ENCODE measurements around the gene BRSK1. TPM values are rescaled to one million over a fixed set of nuclear protein-coding genes. Genes with fewer than 3 reads are reported as not detected.

BRSK1 gene
- polyA plus RNA-seq, 2 of the 4 experiments (the other 2 are of a cell fraction) = 5.4 to 6.6 TPM

GRCh38 chr19:55275851-55276719, 7.7 kb upstream of the BRSK1 start:
- ATAC-seq = no peak
- no peak overlapping the region for H3K4me3 ChIP-seq
- no peak overlapping the region for H3K27ac ChIP-seq
- H3K4me2 ChIP-seq = no peak overlapping the region
- TF ChIP-seq ZNF302 (CRISPR knock-in tag; IDR thresholded peaks at IDR 0.05) = no peak
- no peak for TF ChIP-seq ZSCAN20 (CRISPR knock-in tag; IDR thresholded peaks at IDR 0.05)
- no peak for TF ChIP-seq RNF2 (IDR thresholded peaks at IDR 0.05; ENCODE audit: borderline replicate concordance, low read depth)
- TF ChIP-seq, protein P1, sequence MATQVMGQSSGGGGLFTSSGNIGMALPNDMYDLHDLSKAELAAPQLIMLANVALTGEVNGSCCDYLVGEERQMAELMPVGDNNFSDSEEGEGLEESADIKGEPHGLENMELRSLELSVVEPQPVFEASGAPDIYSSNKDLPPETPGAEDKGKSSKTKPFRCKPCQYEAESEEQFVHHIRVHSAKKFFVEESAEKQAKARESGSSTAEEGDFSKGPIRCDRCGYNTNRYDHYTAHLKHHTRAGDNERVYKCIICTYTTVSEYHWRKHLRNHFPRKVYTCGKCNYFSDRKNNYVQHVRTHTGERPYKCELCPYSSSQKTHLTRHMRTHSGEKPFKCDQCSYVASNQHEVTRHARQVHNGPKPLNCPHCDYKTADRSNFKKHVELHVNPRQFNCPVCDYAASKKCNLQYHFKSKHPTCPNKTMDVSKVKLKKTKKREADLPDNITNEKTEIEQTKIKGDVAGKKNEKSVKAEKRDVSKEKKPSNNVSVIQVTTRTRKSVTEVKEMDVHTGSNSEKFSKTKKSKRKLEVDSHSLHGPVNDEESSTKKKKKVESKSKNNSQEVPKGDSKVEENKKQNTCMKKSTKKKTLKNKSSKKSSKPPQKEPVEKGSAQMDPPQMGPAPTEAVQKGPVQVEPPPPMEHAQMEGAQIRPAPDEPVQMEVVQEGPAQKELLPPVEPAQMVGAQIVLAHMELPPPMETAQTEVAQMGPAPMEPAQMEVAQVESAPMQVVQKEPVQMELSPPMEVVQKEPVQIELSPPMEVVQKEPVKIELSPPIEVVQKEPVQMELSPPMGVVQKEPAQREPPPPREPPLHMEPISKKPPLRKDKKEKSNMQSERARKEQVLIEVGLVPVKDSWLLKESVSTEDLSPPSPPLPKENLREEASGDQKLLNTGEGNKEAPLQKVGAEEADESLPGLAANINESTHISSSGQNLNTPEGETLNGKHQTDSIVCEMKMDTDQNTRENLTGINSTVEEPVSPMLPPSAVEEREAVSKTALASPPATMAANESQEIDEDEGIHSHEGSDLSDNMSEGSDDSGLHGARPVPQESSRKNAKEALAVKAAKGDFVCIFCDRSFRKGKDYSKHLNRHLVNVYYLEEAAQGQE (IDR thresholded peaks at IDR 0.05) = no peak
- no peak for TF ChIP-seq POLR2AphosphoS2 (conservative IDR thresholded peaks at IDR 0.05; ENCODE audit: low read length)
- no peak for TF ChIP-seq MAZ (IDR thresholded peaks at IDR 0.05; ENCODE audit: borderline replicate concordance, low read depth, low read length)
- no peak for TF ChIP-seq NR3C1 (IDR thresholded peaks at IDR 0.05)
- TF ChIP-seq, protein P2, sequence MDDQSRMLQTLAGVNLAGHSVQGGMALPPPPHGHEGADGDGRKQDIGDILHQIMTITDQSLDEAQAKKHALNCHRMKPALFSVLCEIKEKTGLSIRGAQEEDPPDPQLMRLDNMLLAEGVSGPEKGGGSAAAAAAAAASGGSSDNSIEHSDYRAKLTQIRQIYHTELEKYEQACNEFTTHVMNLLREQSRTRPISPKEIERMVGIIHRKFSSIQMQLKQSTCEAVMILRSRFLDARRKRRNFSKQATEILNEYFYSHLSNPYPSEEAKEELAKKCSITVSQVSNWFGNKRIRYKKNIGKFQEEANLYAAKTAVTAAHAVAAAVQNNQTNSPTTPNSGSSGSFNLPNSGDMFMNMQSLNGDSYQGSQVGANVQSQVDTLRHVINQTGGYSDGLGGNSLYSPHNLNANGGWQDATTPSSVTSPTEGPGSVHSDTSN (IDR thresholded peaks at IDR 0.05) = no peak
- no peak for TF ChIP-seq POLR2A (IDR thresholded peaks at IDR 0.05; ENCODE audit: low read length)
- no peak for TF ChIP-seq RCOR1 (IDR thresholded peaks at IDR 0.05; ENCODE audit: low read depth, low read length)
- TF ChIP-seq SREBF2 (IDR thresholded peaks at IDR 0.05) = no peak
- POLR2A ChIA-PET = interaction anchor here (0.7 kb wide), 1 partner anchor 12 kb away, joined by 3 read pairs; no protein-coding TSS in a partner anchor
- FAIRE-seq = no peak
- no peak for DNase-seq (ENCODE audit: low read depth in 1 of 2, low spot score in 1 of 2)
- WGBS (ENCODE audit: missing lambda C conversion rate) = 90% methylated on average over 17 of the region's 17 CpGs
- H3K4me1 ChIP-seq = peaks cover 18% of the 10 kb centered on the region
- CTCF ChIA-PET = interaction anchor here (0.8 to 7.9 kb wide), 6 partner anchors 15 to 141 kb away, joined by 3 to 44 read pairs (median 4); partner anchors contain the start of gene PPP6R1
- no peaks in the 10 kb centered on the region for H3K9me3 ChIP-seq

DNA sequence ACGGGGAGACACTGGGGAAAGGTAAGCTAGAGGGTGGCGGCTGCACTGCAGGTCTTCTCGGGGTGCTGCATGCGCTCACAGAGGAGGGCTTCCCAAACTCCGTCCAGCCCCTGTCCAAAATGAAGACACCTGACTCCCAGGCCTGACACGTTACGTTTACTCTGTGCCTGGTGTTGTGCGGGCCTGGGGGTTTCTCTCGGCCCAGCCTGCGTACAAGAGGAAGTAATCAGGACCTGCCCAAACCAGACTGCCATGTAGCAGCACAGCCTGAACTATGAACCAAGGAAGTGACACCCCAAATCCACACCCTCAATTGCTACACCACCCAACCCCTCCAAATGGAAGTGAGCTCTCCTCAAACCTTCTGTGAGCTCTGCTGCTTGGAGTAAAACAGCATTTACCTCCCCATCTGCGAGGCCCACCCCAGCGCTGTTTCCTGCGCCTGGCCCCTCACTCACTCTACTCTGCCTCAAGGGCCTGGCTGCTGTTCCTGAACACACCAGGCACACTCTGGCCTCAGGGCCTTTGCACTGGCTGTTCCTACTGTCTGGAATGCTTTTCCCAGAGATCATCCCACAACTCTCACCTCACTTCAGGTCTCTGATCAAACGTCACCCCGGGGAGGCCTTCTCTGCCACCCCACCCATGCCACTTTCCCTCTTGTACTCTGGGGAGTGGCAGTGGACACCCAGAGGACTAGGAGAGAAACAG, 6.9 kb upstream of the BRSK1 start:
- DNase-seq (ENCODE audit: low read depth in 1 of 2, low spot score in 1 of 2) (no peak), FAIRE-seq (no peak), ATAC-seq (no peak)
- ChIA-PET CTCF (interaction anchor here (1.1 to 7.9 kb wide), 9 partner anchors 8 to 135 kb away, joined by 3 to 44 read pairs (median 4); partner anchors contain the start of genes KMT5C and PPP6R1), POLR2A (no interaction called here)
- Histone ChIP-seq H3K9me3 (no peaks in the 10 kb centered on the region), H3K4me1 (peaks cover 21% of the 10 kb centered on the region), H3K4me3 (no peak overlapping the region), H3K4me2 (no peak overlapping the region), H3K27ac (no peak overlapping the region)
- no peak for TF ChIP-seq CBX8 (IDR thresholded peaks at IDR 0.05)
- TF ChIP-seq MAX (IDR thresholded peaks at IDR 0.05) = no peak
- no peak for TF ChIP-seq NPAS2 (CRISPR knock-in tag; IDR thresholded peaks at IDR 0.05; ENCODE audit: borderline replicate concordance)
- TF ChIP-seq, protein P1 (IDR thresholded peaks at IDR 0.05) = no peak
- no peak for TF ChIP-seq PHF8 (IDR thresholded peaks at IDR 0.05; ENCODE audit: borderline replicate concordance, low read depth)
- TF ChIP-seq HOXB5 (CRISPR knock-in tag; IDR thresholded peaks at IDR 0.05) = no peak
- no peak for TF ChIP-seq EP300 (IDR thresholded peaks at IDR 0.05)
- no peak for TF ChIP-seq EHMT2 (IDR thresholded peaks at IDR 0.05; ENCODE audit: low read depth)
- WGBS (ENCODE audit: missing lambda C conversion rate) = 91% methylated on average over 15 of the region's 15 CpGs

All from A549 (cell line).